PC-9 (cell line): ENCODE data around the gene KRT33B.
"Not testable (repeated sequence)": the region's sequence is repeated elsewhere in the genome, so short reads cannot be mapped to it uniquely, and the experiment has no call there.

Experiments used
- EZH2 ChIP-seq: fragments of 200-600 bp; sonication (generic); IDR thresholded peaks from 2 replicates; pipeline ENCODE4 v1.8.0; 2017; ENCODE audit warnings: antibody characterized with exemption, low read depth
- TF ChIP-seq, protein P1 (sequence below): fragments of 200-600 bp; sonication (generic); conservative IDR thresholded peaks from 2 replicates; pipeline ENCODE4 v1.6.1; 2017; ENCODE audit warnings: mixed run types, antibody characterized with exemption, mild to moderate bottlenecking, moderate library complexity

GRCh38 chr17:41395044-41395443 is 25.4 kb upstream of the KRT33B start:
- not testable (repeated sequence) for TF ChIP-seq EZH2
- TF ChIP-seq, protein P1, sequence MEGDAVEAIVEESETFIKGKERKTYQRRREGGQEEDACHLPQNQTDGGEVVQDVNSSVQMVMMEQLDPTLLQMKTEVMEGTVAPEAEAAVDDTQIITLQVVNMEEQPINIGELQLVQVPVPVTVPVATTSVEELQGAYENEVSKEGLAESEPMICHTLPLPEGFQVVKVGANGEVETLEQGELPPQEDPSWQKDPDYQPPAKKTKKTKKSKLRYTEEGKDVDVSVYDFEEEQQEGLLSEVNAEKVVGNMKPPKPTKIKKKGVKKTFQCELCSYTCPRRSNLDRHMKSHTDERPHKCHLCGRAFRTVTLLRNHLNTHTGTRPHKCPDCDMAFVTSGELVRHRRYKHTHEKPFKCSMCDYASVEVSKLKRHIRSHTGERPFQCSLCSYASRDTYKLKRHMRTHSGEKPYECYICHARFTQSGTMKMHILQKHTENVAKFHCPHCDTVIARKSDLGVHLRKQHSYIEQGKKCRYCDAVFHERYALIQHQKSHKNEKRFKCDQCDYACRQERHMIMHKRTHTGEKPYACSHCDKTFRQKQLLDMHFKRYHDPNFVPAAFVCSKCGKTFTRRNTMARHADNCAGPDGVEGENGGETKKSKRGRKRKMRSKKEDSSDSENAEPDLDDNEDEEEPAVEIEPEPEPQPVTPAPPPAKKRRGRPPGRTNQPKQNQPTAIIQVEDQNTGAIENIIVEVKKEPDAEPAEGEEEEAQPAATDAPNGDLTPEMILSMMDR: not testable (repeated sequence)
